Pancreas (tissue), 10 donors: ENCODE measurements around the gene GATA2. TPM values are rescaled to one million over a fixed set of nuclear protein-coding genes. Genes with fewer than 3 reads are reported as not detected.

Experiments
- ATAC-seq, 4 donors: fragments of 200-7000 bp; cut with Tn5 transposase; one replicate each; pipeline versions ENCODE4 v1.8.0 to v1.9.1; 2020; ENCODE audit warnings: mild to moderate bottlenecking in 4 of 4, moderate library complexity in 4 of 4
- DNase-seq, 6 donors: peaks; one replicate each; pipeline ENCODE4 v3.0.0-alpha.2; 2020
- FAIRE-seq: peaks from 2 replicates; lab custom pipeline; 2012; peaks lifted over from hg19 to GRCh38; lab: Jason Lieb, UNC
- H3K27ac ChIP-seq, 4 donors: fragments of 200-600 bp; sonication (generic); 1 replicate in 3 of 4; 2 replicates in 1 of 4; pipeline versions ENCODE4 v1.5.0 to v1.8.0; 2020
- H3K27me3 ChIP-seq, 4 donors: fragments of 200-600 bp; one replicate each; pipeline ENCODE4 v1.8.0; 2021
- H3K36me3 ChIP-seq, 3 donors: fragments of 200-600 bp; sonication (generic) in 1 of 3; one replicate each; pipeline versions ENCODE4 v1.5.0 to v1.8.0; 2020 to 2021
- H3K4me1 ChIP-seq, 3 donors: fragments of 200-600 bp; one replicate each; pipeline ENCODE4 v1.8.0; 2021
- H3K4me3 ChIP-seq, 4 donors: fragments of 200-600 bp; sonication (generic) in 2 of 4; one replicate each; pipeline versions ENCODE4 v1.5.0 to v1.8.0; 2020 to 2021
- H3K9me3 ChIP-seq, 4 donors: fragments of 200-600 bp; one replicate each; pipeline ENCODE4 v1.8.0; 2021
- CTCF ChIP-seq, 4 donors: fragments of 200-600 bp; sonication (generic) in 3 of 4; IDR thresholded peaks; one replicate each; pipeline versions ENCODE4 v1.5.0 to v1.8.0; 2021; ENCODE audit warnings: antibody characterized with exemption in 4 of 4
- WGBS, 2 donors: extraction: QIAGEN DNeasy Blood & Tissue Kit; methylation state at CpG; one replicate each; pipeline ENCODE4 v1.1.7; 2013; 5-methylcytosine and 5-hydroxymethylcytosine counted together
- intact Hi-C, 3 donors: fragments of 100-400 bp; cut with DNase I; formaldehyde crosslinking; loops; one replicate each; pipeline versions ENCODE4 v1.11.1 to v1.14.2; 2022
- polyA plus RNA-seq, 2 donors: library from polyadenylated mRNA; stranded (reverse); fragments of 200-250 nt; gene quantifications; one replicate each; pipeline ENCODE4 v1.2.3, GENCODE V29; 2013
- total RNA-seq, 6 donors: library from RNA; stranded (reverse); fragmentation: NEBNext Ultra II Directional in 4 of 6; extraction: Animal tissue kit (Norgen Biotek cat#: 25700) in 4 of 6; gene quantifications; one replicate each; pipeline versions ENCODE4 v1.2.1 to v1.2.4, GENCODE V29; 2021 to 2023
- donor health status: healthy with polysubstance abuse.
- donor health status: DM: no; HTN: no; CAD: no; lungs with moderate emphysema.
- donor health status: DM: no; HTN: no; CAD: no.
- donor health status: control.
- donor health status: control.
- donor health status: Bipolar disorder and iron deficiency.
- donor health status: DM: yes; HTN: yes; CAD: no.
- donor health status: DM: no; HTN: no; CAD: no.
- donor health status: DM: no; HTN: no; CAD: no.
- donor health status: DM: yes; HTN: yes; CAD: no.

The GATA2 gene
- total and polyA plus RNA-seq, 8 donors = 6.2 to 17.1 (median 11.1) TPM

DNA sequence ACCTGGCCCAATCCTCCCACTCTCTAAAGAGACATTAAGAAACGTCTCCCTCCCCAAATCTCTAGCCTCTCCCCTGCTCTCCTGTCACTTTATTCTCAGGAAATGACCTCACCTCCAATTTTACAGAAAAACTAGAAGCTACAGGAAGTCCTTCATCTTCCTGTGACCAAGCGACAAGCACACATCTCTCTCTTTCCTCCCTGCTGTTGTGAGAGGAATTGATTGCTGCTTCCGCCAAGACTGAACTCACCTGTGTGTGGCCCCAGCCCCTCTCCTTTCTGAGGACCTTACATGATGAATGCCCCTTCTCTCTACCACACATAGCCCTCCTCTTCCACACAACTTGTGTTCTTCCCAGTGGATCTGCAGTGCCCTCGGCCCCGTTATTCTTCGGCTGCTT lies 44.5 kb downstream of the GATA2 start:
- no peak for ATAC-seq
- no peak overlapping the region for H3K4me3 ChIP-seq
- intact Hi-C loops = no loop called here
- H3K9me3 ChIP-seq = no peaks in the 10 kb centered on the region
- H3K4me1 ChIP-seq = no peaks in the 10 kb centered on the region
- no peak for FAIRE-seq
- no peak overlapping the region for H3K27ac ChIP-seq
- H3K36me3 ChIP-seq = no peaks in the 10 kb centered on the region
- 80 to 81% methylated on average over 6 of the region's 6 CpGs for WGBS, 2 donors
- no peak for DNase-seq
- no peak for TF ChIP-seq CTCF (IDR thresholded peaks at IDR 0.05)
- no peaks in the 10 kb centered on the region for H3K27me3 ChIP-seq

DNA sequence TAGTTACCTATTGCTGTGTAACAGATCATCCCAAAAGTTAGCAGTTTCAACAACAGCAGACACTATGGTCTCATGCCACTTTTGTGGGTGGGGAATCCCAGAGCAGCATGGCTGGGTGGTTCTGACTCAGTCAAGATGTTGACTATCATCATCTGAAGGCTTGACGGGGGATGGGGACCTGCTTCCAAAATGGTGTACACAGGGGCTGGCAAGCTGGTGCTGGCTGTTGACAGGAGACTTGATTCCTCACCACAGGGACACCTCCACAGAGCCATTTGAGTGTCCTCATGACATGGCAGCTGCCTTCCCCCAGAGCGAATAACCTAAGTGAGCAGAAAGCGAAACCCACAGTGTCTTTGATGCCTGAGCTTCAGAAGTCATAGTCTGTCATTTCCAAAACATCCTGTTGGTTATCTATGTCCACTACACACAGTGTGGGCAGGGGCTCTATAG lies 45.4 kb downstream of the GATA2 start:
- 95 to 98% methylated on average over 3 of the region's 3 CpGs for WGBS, 2 donors
- FAIRE-seq = no peak
- Histone ChIP-seq H3K27me3 (no peaks in the 10 kb centered on the region), H3K27ac (no peak overlapping the region), H3K36me3 (no peaks in the 10 kb centered on the region), H3K4me1 (no peaks in the 10 kb centered on the region), H3K4me3 (no peak overlapping the region), H3K9me3 (no peaks in the 10 kb centered on the region)
- no peak for ATAC-seq
- no peak for TF ChIP-seq CTCF (IDR thresholded peaks at IDR 0.05)
- intact Hi-C loops = no loop called here
- no peak for DNase-seq

GRCh38 chr3:128446821-128447220 lies 46.2 kb downstream of the GATA2 start:
- FAIRE-seq (no peak), DNase-seq (no peak), ATAC-seq (no peak)
- Histone ChIP-seq H3K4me3 (no peak overlapping the region), H3K36me3 (no peaks in the 10 kb centered on the region), H3K27me3 (no peaks in the 10 kb centered on the region), H3K9me3 (no peaks in the 10 kb centered on the region), H3K27ac (no peak overlapping the region), H3K4me1 (no peaks in the 10 kb centered on the region)
- intact Hi-C loops = no loop called here
- 85 to 89% methylated on average over 1 of the region's 1 CpG for WGBS, 2 donors
- TF ChIP-seq CTCF (IDR thresholded peaks at IDR 0.05) = no peak

DNA sequence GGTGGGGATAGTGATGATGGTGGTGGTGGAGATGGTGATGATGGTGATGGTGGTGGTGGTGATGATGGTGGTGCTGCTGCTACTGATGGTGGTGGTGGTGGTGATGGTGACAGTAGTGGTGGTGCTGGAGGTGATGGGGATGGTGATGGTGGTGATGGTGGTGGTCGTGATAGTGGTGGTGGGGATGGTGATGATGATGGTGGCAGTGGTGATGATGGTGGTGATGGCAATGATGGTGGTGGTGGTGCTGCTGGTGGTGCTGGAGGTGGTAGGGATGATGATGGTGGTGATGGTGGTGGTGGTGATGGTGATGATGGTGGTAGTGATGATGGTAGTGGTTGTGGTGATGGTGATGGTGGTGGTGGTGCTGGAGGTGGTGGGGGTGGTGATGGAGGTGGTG lies 47.6 kb downstream of the GATA2 start:
- DNase-seq (no peak), ATAC-seq (no peak), FAIRE-seq (no peak)
- no peak for TF ChIP-seq CTCF (IDR thresholded peaks at IDR 0.05)
- no peaks in the 10 kb centered on the region for H3K27me3 ChIP-seq
- intact Hi-C loops = no loop called here
- no peaks in the 10 kb centered on the region for H3K9me3 ChIP-seq
- H3K27ac ChIP-seq = no peak overlapping the region
- WGBS, 2 donors = 71 to 82% methylated on average over 1 of the region's 1 CpG
- no peaks in the 10 kb centered on the region for H3K4me1 ChIP-seq
- no peaks in the 10 kb centered on the region for H3K36me3 ChIP-seq
- H3K4me3 ChIP-seq = no peak overlapping the region

DNA sequence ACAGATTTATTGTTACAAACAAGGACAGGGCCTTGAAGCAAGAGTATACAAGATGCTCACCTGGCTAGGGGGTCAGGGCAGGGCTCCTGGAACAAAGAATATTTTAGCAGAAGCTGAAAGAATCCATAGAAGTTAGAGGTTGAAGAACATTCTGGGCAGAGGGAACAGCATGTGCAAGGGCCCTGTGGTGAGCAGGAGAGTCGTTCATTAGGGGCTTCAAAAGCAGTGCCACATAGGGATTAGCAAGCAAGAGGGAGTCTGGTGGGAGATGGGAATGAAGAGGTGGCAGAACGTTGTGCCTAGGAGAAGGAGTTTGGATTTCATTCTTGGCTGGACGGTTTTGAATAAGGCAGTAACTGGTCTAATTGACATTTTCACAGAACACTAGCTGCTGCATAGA lies 49.2 kb downstream of the GATA2 start:
- H3K4me1 ChIP-seq = no peaks in the 10 kb centered on the region
- H3K27ac ChIP-seq = no peak overlapping the region
- no peaks in the 10 kb centered on the region for H3K36me3 ChIP-seq
- DNase-seq (no peak), ATAC-seq (no peak), FAIRE-seq (no peak)
- TF ChIP-seq CTCF (IDR thresholded peaks at IDR 0.05) = no peak
- intact Hi-C loops = no loop called here
- no peaks in the 10 kb centered on the region for H3K9me3 ChIP-seq
- 47 to 61% methylated on average over 3 of the region's 3 CpGs for WGBS, 2 donors
- H3K27me3 ChIP-seq = no peaks in the 10 kb centered on the region
- no peak overlapping the region for H3K4me3 ChIP-seq
